NCI-H2227 (cell line): ENCODE data around the gene LENEP.
"Not testable (repeated sequence)": the region's sequence is repeated elsewhere in the genome, so short reads cannot be mapped to it uniquely, and the experiment has no call there.

Experiments
- DNase-seq: peaks from one replicate; lab custom pipeline; 2025; ENCODE audit not compliant: unreplicated experiment; lab: John Stamatoyannopoulos, UW

LENEP gene

DNA sequence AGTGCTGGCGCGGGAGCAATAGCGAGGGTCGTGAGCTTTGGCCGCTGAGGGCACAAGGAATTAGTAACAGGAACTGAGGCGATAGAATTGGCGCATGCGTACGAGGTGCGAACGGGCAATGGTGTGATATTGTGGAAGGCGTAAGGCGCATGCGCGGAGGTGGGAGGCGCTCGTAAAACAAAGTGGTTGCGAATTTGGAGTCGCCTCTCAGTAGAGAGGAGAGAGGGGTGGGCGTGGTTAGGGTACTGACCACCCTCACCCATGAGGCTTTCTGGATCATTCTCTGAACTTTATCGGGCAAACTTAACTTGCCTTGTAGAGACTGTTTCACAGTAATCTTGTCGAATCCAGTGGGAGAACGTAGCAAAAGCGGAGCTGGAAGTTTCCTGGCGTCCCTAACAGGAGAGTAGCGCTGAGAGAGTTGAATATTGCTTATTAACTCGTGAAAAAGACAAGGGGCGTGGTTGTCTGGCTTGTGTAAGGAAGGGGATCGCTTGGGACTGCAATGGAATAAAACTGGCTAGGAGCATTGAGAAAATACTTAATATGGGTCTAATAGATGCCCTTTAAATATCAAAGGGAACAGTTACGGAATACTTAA is 18.5 kb upstream of the LENEP start:
- DNase-seq: peak; percentile 96

DNA sequence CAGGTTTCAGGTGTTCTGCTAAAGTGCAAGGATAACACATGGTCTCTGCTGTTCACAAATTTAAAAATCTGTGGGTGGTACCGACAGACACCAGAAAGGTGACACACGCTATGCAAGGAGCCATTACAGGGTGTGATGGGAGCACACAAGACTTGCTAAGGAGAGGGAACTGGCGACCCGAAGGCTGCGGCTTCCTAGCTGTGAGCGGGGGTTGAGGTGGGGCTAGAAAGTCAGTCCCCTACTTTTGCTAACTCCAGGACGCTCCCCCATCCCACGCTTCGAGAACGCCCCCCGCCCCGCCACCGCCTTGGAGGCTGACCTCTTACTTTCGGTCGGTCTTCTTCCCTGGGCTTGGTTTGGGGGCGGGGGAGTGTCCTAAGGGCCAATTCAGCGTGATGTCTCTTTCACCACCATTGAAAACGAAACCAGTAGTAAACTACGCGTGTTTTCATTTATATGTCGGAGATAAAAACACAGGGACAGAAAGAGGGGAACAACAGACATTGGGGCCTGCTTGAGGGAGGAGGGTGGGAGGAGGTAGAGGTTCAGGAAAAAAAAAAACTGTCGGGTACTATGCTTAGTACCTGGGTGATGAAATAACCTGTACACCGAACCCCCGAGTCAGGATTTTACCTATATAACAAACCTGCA is 17.9 kb upstream of the LENEP start:
- peak; percentile 26 for DNase-seq

DNA sequence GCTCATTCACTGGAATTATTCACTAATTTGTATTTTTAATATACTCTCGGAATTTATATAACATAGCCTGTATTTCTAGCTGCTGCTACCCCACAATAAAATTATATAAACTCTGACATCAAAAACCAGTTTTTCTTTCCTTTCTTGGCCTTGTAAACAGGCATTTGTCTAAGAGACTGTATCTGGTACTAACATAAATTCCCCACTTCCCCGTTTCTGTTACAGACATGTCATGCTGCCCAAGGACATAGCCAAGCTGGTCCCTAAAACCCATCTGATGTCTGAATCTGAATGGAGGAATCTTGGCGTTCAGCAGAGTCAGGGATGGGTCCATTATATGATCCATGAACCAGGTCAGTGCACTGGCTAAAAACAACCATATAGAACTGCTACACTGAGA is 15.6 kb upstream of the LENEP start:
- DNase-seq: not testable (repeated sequence)

DNA sequence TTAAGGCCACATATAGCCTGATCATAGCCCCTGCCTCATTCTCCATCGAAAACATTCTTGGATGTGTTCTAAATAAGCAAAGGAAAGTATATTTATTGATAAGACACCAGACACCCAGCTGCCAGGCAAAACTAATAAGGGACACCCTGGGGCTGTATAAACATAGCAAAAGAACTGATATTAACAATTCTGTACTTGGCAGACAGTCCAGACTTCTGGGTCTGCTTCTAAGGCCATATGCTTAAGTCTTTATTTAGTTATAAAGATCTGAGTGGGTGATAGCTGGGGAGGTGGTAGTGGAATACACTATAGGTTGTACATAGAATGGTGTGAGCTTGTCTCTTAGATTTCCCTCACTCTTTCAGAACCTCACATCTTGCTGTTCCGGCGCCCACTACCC is 15.0 kb upstream of the LENEP start:
- DNase-seq: no peak

DNA sequence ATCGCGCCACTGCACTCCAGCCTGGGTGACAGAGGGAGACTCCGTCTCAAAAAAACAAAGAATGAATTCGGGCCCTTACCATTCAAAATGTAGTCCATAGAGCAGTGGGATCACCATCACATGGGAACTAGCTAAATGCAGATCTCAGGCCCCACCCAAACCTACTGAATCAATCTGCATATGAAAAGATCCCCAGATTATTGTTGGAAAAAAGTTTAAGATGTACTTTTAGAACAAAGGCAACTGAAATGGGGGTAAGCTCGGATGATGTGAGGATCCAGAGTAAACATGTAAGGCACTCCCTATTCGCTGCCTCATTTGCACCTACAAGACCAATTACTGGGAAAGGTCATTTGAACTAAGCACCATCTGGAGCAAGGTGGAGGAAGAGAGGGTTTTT is 11.0 kb upstream of the LENEP start:
- no peak for DNase-seq

DNA sequence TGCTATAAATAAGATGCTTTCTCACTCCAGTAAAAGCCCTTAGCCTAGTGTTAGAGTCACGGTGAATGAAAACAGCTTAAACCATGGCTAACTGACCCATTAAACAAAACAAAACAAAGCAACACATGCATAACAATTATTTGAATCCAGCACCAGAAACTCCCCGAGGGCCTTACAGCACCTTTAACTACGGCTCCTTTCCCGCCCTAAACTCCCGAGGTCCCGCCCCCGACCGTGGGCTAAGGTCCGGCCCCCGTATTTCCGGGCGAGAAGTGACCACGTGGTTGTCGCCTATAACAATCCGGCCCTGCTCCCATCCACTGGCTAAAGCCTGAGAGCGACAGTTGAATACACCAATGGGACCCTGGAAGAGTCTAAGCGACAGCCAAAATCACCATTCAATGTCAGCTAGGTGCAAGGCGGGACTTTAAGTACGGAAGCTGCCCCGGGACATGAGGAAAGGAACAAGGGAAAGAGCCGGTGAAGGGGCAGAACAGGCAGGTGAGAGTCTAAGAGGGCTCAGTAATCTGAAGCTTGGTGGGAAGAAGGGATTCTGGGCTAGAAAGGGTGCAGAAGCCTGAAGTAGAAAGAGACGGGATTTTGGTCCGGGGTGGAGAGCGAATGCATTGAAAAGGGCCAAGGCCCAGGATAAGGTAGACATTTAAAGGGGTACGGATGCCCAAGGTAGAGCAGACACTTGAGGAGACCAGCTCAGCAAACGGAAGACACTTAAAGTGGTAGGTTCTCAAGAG is 10.3 kb upstream of the LENEP start, which contains the start of gene FLAD1:
Gene FLAD1, plus strand, starts transcription at position 448 of the 752 bp plus-strand sequence. CDS start 351 bp downstream, outside the sequence.
- DNase-seq: peak; percentile 99

DNA sequence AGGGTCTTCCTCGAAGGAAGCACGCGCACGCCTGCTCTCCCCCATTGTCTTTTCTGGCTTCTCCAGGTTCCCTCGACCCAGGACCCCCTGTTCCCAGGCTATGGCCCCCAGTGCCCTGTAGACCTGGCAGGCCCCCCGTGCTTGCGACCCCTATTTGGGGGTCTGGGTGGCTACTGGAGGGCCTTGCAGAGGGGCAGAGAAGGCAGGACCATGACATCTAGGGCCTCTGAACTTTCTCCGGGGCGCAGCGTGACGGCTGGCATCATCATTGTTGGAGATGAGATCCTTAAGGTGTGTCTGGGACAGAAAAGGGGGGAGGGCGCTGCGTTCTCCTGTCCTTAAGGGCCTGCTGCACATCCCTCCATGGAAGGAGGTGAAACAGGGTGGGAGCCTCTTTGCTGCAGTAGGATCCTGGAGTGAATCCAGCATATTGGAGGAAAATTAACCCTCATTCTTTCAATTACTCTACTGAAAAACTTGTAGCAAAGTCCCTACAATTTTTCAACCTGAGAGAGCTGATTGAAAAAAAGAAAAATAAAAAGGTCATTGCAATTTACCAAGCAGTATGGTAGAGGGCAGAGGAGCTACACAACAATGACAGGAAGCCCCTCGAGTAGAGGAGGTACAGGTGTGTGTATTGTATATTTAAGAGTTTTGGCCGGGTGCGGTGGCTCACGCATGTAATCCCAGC is 9.5 kb upstream of the LENEP start:
- DNase-seq: no peak

DNA sequence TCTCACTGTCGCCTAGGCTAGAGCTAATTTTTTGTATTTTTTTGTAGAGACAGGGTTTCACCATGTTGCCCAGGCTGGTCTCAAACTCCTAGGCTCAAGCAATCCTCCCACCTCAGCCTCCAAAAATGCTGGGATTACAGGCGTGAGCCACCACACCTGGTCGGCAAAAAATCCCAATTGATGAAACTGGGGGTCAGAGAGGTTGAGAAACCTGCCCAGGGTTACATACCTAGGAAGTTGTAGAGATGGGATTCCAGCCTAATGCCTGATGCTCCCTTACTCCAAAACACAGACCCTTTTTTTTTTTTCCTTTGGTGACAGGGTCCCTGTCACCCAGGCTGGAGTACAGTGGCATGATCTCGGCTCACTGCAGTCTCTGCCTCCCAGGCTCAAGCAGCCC is 6.7 kb upstream of the LENEP start:
- not testable (repeated sequence) for DNase-seq

DNA sequence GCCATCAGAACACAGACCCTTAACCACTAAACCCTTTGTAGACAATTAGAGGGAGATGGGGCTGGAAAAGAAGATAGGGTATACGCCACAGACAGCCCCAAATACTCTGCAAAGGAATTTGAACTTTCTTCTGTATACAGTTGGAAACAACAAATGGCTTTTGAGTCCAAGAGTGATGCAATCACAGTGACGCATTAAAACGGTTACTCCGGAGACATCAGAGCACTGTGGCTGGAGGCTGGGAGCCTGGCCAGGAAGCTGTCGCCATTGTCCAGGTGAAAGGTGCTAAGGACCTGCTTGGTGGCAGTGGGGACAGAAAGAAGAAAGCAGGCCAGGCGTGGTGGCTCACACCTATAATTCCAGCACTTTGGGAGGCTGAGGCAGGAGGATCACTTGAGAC is 6.1 kb upstream of the LENEP start:
- DNase-seq: no peak

DNA sequence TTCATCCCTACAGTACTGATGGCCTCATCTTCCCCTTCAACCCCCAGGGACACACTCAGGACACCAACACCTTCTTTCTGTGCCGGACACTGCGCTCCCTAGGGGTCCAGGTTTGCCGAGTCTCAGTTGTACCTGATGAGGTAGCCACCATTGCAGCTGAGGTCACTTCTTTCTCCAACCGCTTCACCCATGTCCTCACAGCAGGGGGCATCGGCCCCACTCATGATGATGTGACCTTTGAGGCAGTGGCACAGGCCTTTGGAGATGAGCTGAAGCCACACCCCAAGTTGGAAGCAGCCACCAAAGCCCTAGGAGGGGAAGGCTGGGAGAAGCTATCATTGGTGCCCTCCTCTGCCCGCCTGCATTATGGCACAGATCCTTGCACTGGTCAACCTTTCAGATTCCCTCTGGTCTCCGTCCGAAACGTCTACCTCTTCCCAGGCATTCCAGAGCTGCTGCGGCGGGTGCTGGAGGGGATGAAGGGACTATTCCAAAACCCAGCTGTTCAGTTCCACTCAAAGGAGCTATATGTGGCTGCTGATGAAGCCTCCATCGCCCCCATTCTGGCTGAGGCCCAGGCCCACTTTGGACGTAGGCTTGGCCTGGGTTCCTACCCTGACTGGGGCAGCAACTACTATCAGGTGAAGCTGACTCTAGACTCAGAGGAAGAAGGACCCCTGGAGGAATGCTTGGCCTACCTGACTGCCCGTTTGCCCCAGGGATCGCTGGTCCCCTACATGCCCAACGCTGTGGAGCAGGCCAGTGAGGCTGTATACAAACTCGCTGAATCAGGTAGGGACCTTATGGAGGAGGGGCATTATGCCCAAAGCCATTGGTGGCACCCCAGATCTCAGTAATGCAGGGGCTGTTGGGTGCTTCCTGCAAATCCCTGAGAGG is 5.1 kb upstream of the LENEP start:
- no peak for DNase-seq

DNA sequence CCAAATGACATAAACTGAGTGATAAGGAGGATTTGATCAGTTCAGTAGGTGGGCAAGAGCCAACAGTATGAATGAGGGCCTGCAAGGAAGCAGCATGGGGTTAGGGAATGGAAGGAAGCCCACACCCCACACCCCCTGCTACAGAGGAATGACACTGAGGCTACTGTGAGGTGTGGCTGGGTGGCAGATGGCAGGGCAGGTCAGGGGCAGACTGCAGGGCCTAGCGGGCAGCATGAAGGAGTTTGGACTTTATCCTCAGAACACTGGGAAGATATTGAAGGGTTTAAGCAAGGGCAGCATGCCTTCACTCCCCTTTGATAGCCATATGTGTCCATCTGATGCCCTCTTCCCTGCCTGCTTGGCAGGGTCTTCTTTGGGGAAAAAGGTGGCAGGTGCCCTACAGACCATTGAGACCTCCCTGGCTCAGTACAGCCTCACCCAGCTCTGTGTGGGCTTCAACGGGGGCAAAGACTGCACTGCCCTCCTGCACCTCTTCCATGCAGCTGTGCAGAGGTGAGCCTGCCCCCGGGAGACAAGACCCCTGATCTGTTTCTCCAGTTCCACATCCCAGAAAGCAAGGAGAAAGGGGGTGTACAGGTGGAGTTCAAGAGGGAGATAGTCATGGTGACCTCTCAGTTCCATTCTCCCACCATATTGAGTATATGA is 4.1 kb upstream of the LENEP start:
- DNase-seq: no peak

DNA sequence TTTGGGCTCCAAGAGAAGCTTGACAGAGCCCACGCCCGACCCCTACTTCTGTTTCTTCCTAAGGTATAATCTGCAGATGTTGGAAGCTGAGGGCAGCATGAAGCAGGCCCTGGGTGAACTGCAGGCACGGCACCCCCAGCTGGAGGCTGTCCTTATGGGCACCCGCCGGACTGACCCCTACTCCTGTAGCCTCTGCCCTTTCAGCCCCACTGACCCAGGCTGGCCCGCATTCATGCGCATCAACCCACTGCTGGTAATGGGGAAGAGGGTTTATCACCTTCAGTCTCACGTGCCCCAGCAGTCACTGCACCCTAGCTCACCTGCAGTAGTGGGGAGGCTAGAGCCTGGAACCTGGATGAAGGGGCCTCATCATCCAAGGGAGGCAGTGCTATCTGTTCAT is 3.1 kb upstream of the LENEP start:
- DNase-seq: no peak

DNA sequence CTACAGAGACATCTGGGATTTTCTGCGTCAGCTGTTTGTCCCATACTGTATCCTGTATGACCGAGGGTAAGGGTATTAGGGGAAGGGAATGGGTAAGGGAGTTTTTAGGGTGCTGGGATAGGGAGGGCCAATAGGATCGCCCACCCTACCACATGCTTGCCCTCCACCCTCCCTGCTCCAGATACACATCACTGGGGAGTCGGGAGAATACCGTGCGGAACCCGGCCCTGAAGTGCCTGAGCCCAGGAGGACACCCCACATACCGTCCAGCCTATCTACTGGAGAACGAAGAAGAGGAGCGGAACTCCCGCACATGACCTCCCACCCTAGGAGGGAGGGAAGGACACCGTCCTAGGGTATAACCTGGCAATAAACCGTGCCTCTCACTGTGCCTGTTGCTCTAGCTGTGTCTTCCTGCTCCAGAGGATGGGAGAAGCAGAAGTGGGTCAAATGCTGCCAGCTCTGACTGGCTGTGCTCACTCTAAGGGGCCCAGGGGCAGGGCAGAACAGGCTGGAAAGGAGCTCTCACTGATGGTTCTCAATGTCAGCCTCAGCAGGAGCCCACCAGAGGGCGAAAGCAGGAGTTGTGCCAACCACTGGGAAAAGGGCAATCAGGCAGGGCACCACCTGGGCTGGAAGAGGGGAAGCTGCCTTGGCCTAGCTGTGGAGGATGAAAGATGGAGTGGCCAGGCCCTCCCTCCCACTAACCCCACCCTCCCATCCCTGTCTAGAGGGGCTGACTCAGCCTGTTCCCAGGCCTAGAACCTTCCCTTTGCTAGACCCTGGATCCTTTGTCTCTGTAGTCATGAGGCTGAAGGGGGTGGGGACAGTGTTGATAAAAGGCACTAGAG is 440 bp upstream of the LENEP start:
- DNase-seq: no peak

DNA sequence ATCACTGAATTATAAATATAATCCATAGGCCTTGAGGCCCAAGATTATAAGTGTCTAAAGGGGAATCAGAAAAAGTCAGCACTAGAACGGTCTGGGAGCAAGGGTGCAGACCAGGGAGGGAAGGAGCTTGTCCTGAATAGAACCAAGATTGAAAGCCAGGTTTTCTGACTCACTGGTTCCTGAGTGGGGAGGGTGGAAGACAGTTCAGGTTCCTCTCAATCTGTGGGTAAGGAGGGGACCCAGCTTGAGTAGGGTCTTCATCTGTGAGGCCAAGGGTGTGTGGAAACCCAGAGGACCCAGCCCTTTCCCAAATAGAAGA is 842 bp downstream of the LENEP start:
- DNase-seq: no peak

DNA sequence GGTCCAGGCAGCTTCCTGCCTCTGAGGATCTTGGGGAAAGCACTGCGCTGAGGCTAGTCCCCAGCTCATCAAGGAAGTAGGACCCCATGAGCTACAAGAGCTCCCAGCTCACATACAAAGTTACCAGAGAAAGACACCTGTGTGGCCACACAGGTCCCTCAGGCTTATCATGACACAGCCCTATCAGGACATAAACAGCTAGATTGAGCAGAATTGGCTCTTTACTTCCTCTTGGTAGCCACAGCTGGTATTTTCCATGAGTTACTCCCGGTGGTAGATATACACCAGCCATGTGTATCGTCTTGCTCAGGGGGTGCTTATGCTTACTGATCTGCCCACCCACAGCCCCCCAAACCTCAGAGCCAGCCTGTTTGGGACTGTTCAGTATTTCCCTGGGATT is 1.2 kb downstream of the LENEP start:
- DNase-seq: no peak

DNA sequence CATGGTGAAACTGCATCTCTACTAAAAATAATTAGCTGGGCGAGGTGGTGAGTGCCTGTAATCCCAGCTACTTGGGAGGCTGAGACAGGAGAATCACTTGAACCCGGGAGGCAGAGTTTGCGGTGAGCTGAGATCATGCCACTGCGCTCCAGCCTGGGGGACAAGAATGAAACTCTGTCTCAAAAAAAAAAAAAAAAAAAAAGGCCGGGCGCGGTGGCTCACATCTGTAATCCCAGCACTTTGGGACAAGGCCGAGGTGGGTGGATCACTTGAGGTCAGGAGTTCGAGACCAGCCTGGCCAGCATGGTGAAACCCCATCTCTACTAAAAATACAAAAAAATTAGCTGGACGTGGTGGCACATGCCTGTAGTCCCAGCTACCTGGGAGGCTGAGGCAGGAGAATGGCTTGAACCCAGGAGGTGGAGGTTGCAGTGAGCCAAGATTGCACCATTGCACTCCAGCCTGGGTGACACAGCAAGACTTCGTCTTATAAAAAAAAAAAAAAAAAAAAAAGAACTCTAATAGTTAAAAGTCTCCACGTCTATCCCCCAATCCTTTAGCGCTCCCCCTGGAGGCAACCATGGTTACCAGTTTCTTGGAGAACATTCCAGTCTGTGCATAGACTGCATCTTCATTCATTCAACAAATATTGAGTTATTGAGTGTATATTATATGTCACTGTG is 2.1 kb downstream of the LENEP start:
- peak; percentile 78 for DNase-seq

DNA sequence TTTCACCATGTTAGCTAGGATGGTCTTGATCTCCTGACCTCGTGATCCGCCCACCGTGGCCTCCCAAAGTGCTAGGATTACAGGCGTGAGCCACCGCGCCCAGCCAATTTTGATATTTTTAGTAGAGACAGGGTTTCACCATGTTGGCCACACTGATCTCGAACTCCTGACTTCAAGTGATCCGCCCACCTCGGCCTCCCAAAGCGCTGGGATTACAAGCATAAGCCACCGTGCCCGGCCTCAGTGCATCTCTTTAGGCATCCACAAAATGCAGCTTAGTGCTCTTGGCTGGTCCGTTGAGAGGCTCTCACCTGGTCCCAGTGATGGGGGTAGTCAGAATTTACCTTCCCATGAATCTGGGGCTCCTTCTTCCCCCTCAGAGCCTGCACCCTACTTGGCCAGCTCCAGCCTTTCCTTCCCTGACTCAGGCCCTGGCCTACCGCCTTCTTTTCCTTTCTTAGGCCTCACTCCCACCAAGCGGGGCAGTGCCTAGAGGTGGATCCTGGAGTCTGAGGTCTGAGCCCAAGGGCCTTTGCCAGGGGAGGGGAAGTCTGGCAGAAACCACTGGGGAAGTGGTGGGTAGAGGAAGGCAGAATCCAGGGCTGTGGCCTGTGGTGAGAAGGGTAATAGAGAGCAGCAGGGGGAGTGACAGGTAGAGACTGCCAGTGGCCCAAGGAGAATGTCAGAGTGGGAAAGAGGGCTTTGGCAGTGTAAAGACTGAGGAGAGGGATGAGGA is 3.7 kb downstream of the LENEP start:
- no peak for DNase-seq

DNA sequence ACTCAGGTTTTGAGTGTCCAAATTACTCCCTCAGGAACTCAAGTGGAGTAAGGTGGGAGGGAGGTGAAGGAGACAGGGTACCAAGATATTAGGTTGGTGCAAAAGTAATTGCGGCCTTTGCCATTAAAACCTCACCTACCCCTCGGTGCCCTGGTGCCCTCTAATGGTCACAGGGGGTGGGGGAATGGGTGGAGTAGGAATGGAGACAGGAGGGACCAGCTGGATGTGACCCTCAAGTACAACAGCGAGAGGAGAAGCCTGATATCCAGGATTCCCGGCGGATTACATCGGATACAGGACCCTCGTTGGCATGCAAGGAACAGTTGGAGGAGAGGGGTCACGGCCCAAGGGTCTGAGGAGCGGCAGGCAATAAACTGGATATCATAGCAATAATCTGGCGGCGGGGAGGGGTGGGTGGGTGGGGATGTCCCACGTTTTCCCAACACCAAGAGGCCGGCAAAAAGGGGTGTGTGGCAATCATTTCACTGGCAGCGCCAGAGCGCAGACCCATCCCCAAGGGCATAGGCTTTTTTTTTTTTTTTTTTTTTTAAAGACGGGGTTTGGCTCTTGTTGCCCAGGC is 4.9 kb downstream of the LENEP start:
- no peak for DNase-seq
